HuH-7.5 (cell line): ENCODE results near the gene MLXIP.

Source experiments
- DNase-seq: peaks from one replicate; pipeline ENCODE4 v3.0.0; 2011; ENCODE audit warnings: low spot score

Gene MLXIP

GRCh38 chr12:122126342-122126635 is 47.7 kb downstream of the MLXIP start:
- DNase-seq: no peak

DNA sequence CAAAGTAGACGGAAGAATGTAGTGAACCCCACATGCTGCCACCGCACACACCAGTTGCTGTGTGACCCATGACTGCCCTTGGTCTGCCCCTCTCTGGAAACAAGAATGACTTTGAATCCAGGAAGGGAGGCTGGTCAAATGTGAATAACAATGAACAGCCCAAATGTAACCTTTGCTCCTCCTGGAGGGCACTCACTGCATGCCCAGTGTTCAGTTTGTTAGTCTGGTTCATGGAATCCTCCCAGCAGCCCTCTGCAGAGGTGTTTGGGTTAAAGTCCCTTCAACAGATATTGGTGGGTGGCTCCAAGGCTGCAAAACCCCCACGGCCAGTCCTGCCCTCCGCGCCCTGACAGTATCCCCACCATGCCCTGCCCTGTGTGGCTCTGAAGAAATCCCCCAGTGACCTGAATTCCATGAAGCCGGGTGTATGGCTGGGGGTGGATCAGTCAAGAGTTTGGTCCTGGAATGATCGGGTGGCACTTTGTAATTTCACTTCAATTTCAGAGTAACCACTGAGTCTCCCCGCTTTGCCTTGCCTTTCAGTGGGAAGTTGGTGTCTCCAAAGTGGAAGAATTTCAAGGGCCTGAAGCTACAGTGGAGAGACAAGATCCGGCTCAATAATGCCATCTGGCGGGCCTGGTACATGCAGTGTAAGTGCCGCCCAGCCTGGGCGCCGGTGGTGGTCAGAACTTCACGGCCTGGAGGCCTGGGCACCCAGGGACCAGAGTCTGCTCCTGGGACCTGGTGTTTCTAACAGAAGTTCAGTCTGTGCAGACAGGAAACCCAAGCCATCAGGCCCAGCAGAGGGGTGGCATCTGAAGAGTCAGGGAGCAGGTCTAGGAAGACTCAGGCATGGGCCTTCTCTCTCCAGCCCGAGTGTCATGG is 48.4 kb downstream of the MLXIP start:
- DNase-seq: no peak

GRCh38 chr12:122127839-122128238 is 49.3 kb downstream of the MLXIP start:
- DNase-seq: no peak

- DNase-seq: no peak
Measured at GRCh38 chr12:122128481-122128880, 49.9 kb downstream of the MLXIP start.

- DNase-seq: no peak
Measured at GRCh38 chr12:122129131-122129530, 50.6 kb downstream of the MLXIP start.

DNA sequence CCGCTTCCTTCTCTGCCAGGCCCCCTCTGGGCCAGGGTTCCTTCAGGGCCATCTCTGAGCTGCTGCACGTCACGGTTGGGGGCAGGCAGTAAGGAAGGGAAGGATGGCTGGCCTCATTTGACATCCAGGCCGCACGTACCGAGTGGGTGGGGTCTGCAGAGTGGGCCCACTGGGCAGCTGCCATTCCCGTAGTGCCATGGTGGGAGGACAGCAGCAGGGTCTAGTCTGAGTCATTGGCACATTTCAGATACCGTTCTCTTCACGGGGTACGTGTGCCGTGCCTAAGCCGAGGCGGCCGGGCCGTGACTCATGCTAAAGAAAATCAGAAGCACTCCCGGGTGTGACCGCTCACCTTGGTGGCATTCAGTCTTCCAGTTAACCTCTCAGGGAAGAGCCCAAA is 51.6 kb downstream of the MLXIP start:
- DNase-seq: no peak

DNA sequence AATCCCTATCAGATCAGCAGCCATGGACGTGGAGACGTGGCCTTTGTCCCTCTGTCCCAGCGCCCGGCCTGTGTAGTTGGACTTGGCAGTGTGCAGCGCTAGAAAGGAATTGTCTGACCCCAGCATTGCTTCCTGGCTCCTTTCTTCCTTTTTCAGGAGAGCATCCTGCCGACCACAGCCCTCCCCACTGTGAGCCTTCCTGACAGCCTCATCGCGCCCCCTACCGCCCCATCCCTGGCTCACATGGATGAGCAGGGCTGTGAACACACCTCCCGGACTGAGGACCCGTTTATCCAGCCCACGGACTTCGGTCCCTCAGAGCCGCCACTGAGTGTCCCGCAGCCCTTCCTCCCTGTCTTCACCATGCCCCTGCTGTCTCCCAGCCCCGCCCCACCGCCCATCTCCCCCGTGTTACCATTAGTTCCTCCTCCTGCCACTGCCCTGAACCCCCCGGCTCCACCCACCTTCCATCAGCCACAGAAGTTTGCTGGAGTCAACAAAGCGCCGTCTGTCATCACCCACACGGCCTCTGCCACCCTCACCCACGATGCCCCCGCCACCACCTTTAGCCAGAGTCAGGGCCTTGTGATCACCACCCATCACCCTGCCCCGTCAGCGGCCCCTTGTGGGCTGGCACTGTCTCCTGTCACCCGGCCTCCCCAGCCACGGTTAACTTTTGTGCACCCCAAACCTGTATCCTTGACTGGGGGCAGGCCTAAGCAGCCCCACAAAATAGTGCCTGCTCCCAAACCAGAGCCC is 54.8 kb downstream of the MLXIP start:
- no peak for DNase-seq

DNA sequence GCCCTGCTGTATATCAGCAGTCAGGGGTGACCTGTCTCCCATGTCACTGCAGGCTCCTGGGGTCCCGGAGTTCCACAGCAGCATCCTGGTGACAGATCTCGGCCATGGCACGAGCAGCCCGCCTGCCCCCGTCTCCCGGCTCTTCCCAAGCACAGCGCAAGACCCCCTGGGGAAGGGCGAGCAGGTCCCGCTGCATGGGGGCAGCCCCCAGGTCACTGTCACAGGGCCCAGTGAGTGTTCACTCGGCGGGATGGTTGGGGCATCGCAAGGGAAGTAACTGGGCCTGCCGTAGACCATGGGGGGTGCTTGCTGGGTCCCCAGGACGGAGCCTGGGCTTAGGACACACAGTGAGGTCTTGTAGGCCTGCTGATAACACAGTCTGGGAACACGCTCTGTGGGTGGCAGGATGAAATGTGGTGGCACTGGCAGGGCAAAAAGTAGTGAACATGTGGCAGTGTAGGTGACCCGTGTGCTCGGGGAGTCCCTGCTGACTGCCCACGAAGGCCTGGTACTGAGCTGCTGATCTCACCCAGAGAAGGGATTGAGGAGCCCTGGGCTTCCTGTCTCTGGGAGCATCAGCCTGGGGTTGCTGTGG is 57.0 kb downstream of the MLXIP start:
- no peak for DNase-seq

DNA sequence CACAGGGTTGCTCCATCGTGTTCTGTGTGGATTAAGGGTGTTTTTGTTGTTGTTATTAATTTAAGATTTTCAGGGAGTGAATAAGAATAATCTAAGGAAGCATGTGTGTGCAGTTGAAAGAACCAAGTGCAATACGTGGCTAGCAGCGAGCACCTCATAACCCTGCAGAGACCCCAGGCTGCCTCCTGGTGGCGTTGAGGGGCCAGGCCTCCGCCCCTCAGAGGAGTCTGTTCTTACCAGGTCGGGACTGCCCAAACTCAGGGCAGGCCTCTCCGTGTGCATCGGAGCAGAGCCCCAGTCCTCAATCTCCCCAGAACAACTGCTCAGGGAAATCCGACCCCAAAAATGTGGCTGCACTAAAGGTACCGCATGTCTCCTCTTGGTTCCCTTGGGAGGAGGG is 58.7 kb downstream of the MLXIP start:
- DNase-seq: no peak

DNA sequence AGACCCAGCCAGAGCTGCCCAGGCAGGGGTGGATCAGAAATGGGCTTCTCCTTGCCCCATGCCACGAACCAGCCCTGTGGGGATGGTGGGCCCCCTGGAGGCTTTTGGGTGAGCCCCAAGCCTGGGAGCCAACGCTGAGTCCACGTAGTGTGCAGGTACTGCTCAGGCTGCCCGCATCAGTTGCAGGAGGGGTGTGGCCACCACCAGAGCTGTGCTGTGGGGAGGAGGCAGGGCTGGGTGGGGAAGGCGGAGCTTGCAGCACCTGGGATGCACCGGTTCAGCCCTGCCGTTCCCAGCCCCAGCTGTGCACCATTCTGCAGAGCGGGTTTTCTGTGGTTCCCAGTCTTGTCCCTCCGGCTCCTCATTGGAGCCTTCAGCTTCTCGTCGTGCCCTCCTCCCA is 59.1 kb downstream of the MLXIP start:
- peak; percentile 63 for DNase-seq

- DNase-seq: no peak
Measured at GRCh38 chr12:122138181-122138580, 59.6 kb downstream of the MLXIP start.

- no peak for DNase-seq
Measured at GRCh38 chr12:122138616-122139015, 60.1 kb downstream of the MLXIP start.

- DNase-seq: no peak
Measured at GRCh38 chr12:122139266-122139665, 60.7 kb downstream of the MLXIP start.

- DNase-seq: no peak
Measured at GRCh38 chr12:122139941-122140340, 61.4 kb downstream of the MLXIP start.

GRCh38 chr12:122140467-122141257 is 62.1 kb downstream of the MLXIP start:
- DNase-seq: no peak

- DNase-seq: no peak
Measured at GRCh38 chr12:122141911-122142725, 63.6 kb downstream of the MLXIP start.

DNA sequence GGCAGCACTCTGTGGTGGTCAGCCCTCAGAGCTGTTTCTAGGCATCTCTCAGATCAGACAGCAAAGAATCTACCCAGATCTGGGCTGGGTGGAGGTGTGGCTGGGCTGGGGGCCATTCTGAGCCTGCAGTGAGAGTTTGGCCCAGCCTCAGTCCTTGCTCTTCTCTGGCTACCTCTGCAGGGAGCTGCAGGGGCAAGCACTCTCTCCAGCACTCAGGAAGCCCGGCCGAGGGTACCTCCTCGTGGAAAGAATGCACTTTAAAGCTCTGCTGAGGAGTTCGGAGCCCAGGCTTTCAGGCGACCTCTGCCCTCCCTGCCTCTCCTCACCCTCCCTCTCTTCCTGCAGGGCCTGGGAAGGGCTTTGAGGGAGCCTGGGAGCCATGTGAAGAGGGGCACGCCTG is 64.3 kb downstream of the MLXIP start:
- no peak for DNase-seq

DNA sequence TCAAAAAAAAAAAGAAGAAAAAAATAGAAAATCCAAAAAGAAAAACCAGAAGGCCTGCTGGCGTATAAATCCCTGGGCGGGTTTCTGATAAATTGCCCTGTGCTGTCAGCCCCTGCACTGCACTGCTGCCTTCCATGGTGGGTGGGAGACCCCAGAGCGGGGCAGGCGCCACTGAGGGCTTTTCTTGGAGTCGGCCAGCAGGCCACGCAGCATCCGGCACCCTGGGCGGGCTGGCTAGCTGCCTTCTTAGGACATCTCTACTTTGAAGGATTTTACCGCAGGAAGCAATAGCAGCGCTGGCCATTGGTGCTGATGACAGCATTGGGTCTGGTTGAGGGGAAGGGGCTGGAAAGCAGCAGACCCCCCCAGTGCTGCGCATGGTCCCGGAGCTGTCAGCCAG is 66.3 kb downstream of the MLXIP start:
- DNase-seq: no peak

- no peak for DNase-seq
Measured at GRCh38 chr12:122145505-122146330, 67.2 kb downstream of the MLXIP start.

- no peak for DNase-seq
Measured at GRCh38 chr12:122147514-122148290, 69.1 kb downstream of the MLXIP start.
